Natural killer cell treated with Interleukin-12 subunit alpha and Interleukin-12 subunit beta and Interleukin-15 and Interleukin-18, amount 100 ng/mL, for 72 hours (primary cell): Measurements from ENCODE around the gene TNRC18. TPM values are rescaled to one million over a fixed set of nuclear protein-coding genes. Genes with fewer than 3 reads are reported as not detected.
"Not testable (repeated sequence)": the region's sequence is repeated elsewhere in the genome, so short reads cannot be mapped to it uniquely, and the experiment has no call there.

ENCODE experiments used
- ATAC-seq, 2 donors: fragments of 150-1000 bp; cut with Tn5 transposase in 1 of 2; sonication (Bioruptor Pico), chemical (Tn5 transposase) in 1 of 2; 2 replicates each; pipeline ENCODE4 v1.10.0; 2021
- DNase-seq: peaks from one replicate; pipeline ENCODE4 v3.0.0; 2022; ENCODE audit warnings: low spot score
- H3K27ac Mint-ChIP-seq, 2 donors: 1 replicate in 1 of 2; 2 replicates in 1 of 2; pipeline ENCODE4 v1.8.0; 2022; ENCODE audit warnings: mixed read lengths in 2 of 2, mild to moderate bottlenecking in 1 of 2, moderate library complexity in 1 of 2
- H3K27me3 Mint-ChIP-seq, 2 donors: 1 replicate in 1 of 2; 2 replicates in 1 of 2; pipeline ENCODE4 v1.8.0; 2022; ENCODE audit warnings: mixed read lengths in 2 of 2
- H3K36me3 Mint-ChIP-seq: one replicate; pipeline ENCODE4 v1.8.0; 2022; ENCODE audit warnings: mixed read lengths
- H3K4me1 Mint-ChIP-seq, 2 donors: 1 replicate in 1 of 2; 2 replicates in 1 of 2; pipeline ENCODE4 v1.8.0; 2022; ENCODE audit warnings: low read depth in 2 of 2, mixed read lengths in 2 of 2, mild to moderate bottlenecking in 1 of 2
- H3K4me3 Mint-ChIP-seq: one replicate; pipeline ENCODE4 v1.8.0; 2022; ENCODE audit warnings: mixed read lengths
- H3K9me3 Mint-ChIP-seq: 2 replicates; pipeline ENCODE4 v1.8.0; 2022; ENCODE audit warnings: mixed read lengths
- total RNA-seq, 2 donors: library from RNA; stranded (reverse); gene quantifications; one replicate each; pipeline ENCODE4 v1.2.3, GENCODE V29; 2022

TNRC18 gene
- total RNA-seq, 2 donors from 2014 or later: 81.2 to 87.6 TPM

DNA sequence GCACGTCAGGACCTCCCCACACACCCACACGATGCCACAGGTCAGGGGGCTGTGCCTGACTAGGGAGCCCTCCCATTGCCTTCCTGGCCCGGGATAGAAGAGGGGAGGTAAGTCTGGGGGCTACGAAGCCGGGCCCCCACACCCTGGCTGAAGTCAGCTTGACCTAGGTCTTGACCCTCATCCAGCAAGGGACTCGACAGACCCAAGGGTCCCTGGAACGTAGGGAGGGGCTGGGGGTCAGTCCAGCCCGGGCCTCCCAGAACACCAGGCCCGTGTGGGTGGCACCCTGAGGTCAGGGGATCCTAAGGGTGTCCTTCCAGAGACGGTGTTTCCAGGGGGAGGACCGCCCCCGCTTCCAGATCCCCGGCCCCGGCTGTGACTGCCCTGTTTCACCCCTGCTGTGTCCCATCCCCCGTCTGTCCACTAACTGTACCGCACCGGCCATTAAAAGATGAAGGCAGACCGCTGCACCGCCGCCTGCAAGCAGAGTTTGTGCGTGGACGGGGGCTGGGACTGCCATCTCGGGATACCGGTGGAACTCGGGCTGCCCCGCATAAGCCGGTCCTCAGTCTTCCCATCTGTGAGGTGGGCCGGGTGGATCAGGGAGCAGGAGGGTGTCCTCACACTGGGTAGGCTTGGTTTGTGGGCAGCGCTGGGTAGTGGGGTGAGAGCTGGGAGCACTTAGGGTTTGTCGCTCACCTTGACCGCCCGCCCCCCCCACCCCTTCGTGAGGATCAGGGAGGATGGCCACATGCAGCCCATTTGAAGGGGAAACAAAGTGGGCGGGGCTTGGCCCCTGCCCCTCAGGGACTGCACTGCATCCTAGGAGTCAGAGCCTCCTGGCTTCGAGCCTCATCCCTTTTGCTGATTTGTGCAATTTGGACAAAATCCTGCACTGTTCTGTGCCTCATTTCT, 119.8 kb downstream of the TNRC18 start:
- Mint-ChIP-seq H3K36me3 (peaks cover 7% of the 10 kb centered on the region), H3K4me3 (no peak overlapping the region), H3K9me3 (no peaks in the 10 kb centered on the region), H3K27me3 (no peaks in the 10 kb centered on the region), H3K4me1 (peaks cover 0 to 4% of the 10 kb centered on the region in 2 donors), H3K27ac (no peak overlapping the region)
- DNase-seq: no peak
- no peak for ATAC-seq

DNA sequence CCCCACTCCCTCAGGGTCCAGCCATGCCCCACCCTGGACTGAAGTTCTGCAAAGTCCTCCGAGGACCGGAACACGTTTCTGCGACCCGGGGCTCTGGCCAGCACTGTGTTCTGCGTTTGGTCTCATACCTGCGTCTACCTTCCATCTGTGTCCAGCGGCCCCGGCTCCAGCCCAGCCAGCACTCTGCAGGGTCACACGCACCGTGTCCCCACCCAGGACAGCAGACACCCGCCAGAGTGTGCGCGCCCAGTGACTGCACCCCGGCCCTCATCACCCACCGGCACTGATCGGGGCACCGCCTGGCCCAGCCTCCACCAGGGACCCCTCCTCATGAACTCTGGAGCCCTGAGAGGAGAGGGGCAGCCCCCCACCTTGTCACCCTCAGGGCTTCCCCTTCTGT, 120.6 kb downstream of the TNRC18 start:
- Mint-ChIP-seq H3K27ac (no peak overlapping the region), H3K36me3 (peaks cover under 1% of the 10 kb centered on the region), H3K27me3 (peaks cover 0 to 5% of the 10 kb centered on the region in 2 donors), H3K9me3 (no peaks in the 10 kb centered on the region), H3K4me3 (no peak overlapping the region), H3K4me1 (peaks cover 4% of the 10 kb centered on the region in 2 donors)
- no peak for ATAC-seq
- DNase-seq: no peak

DNA sequence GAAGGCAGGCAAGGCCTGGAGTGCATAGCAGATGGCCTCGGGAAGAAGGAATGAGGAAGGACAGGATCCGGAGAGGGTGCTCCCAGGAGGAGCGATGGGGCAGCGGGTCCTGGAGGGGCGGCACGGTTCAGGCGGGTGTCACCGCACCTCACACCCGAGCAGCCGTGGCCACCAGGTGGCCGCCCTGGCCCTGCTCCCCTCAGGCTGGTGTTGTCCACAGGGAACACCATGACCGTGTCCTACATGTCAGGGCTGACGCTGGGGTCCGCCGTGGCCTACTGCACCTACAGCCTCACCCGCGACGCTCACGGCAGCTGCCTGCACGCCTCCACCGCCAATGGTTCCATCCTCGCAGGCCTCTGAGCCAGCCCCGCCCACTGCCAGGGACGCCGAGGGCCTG, 121.1 kb downstream of the TNRC18 start:
- Mint-ChIP-seq H3K4me1 (peaks cover 4 to 5% of the 10 kb centered on the region in 2 donors), H3K9me3 (no peaks in the 10 kb centered on the region), H3K27ac (no peak overlapping the region), H3K4me3 (no peak overlapping the region), H3K27me3 (peaks cover 0 to 6% of the 10 kb centered on the region in 2 donors), H3K36me3 (no peaks in the 10 kb centered on the region)
- peak in 1 of 2 donors; percentile 23 for ATAC-seq
- DNase-seq: peak; percentile 22

DNA sequence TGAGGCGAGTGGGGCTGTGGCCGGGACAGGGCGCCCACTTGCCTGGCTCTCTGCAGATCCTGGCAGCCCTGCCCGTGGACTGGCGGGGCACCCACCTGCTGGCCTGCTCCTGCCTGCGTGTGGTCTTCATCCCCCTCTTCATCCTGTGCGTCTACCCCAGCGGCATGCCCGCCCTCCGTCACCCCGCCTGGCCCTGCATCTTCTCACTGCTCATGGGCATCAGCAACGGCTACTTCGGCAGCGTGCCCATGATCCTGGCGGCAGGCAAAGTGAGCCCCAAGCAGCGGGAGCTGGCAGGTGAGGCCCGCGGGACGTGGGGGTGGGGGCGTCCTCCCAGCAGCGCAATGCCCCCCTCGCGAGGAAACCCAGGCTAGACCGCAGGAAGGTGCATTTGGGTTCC, 123.3 kb downstream of the TNRC18 start:
- Mint-ChIP-seq H3K36me3 (no peaks in the 10 kb centered on the region), H3K4me3 (no peak overlapping the region), H3K9me3 (no peaks in the 10 kb centered on the region), H3K27ac (no peak overlapping the region), H3K4me1 (peaks cover 12 to 16% of the 10 kb centered on the region in 2 donors), H3K27me3 (peaks cover 0 to 6% of the 10 kb centered on the region in 2 donors)
- no peak for ATAC-seq
- DNase-seq: no peak

DNA sequence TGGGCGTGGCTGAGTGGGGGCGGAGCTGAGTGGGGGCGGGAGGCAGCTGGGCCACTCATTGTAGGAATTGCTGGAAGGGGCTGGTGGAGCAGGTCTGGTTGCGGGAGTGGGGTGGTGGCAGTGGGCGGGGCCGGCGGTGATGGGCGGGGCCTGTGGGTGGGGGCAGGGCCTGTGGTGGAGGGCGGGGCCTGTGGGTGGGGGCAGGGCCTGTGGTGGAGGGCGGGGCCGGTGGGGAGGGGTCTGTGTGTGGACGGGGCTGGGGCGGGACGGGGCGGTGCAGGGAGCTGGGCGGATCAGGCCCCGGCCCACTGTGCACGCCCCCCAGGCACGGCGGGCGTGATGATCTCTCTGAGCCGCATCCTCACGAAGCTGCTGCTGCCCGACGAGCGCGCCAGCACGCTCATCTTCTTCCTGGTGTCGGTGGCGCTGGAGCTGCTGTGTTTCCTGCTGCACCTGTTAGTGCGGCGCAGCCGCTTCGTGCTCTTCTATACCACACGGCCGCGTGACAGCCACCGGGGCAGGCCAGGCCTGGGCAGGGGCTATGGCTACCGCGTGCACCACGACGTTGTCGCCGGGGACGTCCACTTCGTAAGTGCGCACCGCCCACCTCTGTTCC, 126.9 kb downstream of the TNRC18 start:
- Mint-ChIP-seq H3K27me3 (peaks cover 0 to 6% of the 10 kb centered on the region in 2 donors), H3K9me3 (no peaks in the 10 kb centered on the region), H3K4me1 (peaks cover 12 to 16% of the 10 kb centered on the region in 2 donors), H3K27ac (peak overlapping the region in 1 of 2 donors; percentile 3), H3K36me3 (no peaks in the 10 kb centered on the region), H3K4me3 (peak overlapping the region; percentile 85)
- no peak for DNase-seq
- peak; percentile 86 to 88 for ATAC-seq

DNA sequence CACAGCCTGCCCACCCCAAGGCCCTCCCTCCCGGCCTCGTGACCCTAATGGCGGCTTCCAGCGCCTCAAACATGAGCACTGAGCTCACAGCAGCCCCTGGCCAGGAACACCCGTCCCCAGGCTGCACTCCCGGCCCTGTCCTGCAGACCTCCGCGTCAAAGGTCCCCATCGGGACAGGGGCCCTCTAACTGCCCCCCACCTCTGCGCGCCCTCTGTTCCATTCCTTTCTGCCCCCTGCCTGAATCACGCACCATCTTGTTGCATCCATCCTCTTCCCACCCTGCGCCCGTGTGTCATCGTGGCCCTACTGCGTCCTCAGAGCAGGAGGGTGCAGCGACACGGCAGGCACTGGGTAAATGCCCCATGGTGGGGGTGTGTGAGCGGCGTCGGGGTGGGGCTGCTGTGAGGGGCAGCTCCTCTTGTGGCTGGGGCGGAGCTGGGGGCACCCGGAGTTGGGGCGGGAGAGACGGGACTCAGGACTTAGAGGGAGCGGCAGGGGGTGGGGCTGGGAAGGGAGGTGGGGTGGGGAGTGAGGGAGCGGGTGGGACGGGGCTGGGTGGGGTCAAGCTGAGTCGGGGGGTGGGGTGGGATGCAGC, 127.5 kb downstream of the TNRC18 start:
- DNase-seq: peak; percentile 58
- Mint-ChIP-seq H3K9me3 (no peaks in the 10 kb centered on the region), H3K27ac (no peak overlapping the region)

DNA sequence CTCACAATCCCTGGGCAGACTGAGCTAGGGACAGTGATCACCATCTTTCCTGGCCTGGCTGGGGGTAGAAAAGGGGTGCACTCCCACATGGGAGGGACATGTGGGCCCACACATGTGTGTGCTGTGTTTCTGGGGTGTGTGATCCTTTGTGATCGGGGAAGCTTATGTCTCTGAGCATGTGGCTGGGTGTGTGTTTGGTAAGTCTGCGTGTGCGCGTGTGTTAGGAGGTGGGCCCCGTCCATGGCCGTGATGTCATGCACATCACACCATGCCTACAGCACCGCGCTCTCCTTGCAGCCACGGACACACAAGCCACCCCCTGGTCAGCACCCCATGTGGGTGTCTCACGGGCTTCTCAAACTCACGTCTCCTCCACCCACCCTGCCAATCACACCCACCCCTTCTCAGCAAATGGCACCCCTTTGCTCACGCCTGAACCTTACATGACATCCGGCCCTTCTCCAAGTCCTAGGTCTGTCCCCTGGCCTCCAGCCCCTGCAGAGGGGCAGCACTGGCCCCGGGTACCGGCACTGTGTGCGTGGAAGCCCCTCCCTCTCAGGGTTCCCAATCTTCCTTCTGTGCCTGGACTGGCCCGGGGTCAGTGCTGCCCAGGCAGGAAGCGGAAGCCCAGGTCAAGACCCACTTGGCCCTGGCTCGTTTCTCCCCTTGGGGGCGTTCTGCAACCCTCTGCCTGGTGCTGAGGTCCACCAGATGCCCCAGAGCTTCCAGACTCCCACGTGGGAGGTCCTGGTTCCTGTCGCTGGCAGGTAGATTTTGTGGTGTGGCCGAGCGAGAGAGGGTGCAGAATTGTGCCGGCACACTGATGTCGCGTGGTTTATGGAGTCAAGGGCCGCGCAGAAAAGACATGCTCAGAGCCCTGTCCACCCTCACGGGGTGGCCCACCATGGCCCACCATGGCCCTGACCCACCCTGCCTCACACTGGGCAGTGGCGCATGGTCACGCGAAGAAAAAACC, 128.3 kb downstream of the TNRC18 start:
- no peak for DNase-seq
- peak overlapping the region; percentile 53 for H3K4me3 Mint-ChIP-seq
- peaks cover 12 to 16% of the 10 kb centered on the region in 2 donors for H3K4me1 Mint-ChIP-seq
- H3K36me3 Mint-ChIP-seq: no peaks in the 10 kb centered on the region
- H3K27me3 Mint-ChIP-seq: peaks cover 0 to 6% of the 10 kb centered on the region in 2 donors
- no peak for ATAC-seq
- no peak overlapping the region for H3K27ac Mint-ChIP-seq
- H3K9me3 Mint-ChIP-seq: no peaks in the 10 kb centered on the region

More for the DNA sequence above, 127.5 kb downstream of the TNRC18 start:
- H3K4me3 Mint-ChIP-seq: peak overlapping the region; percentile 53
- no peaks in the 10 kb centered on the region for H3K36me3 Mint-ChIP-seq
- H3K4me1 Mint-ChIP-seq: peaks cover 12 to 16% of the 10 kb centered on the region in 2 donors
- H3K27me3 Mint-ChIP-seq: peaks cover 0 to 6% of the 10 kb centered on the region in 2 donors
- no peak for ATAC-seq

DNA sequence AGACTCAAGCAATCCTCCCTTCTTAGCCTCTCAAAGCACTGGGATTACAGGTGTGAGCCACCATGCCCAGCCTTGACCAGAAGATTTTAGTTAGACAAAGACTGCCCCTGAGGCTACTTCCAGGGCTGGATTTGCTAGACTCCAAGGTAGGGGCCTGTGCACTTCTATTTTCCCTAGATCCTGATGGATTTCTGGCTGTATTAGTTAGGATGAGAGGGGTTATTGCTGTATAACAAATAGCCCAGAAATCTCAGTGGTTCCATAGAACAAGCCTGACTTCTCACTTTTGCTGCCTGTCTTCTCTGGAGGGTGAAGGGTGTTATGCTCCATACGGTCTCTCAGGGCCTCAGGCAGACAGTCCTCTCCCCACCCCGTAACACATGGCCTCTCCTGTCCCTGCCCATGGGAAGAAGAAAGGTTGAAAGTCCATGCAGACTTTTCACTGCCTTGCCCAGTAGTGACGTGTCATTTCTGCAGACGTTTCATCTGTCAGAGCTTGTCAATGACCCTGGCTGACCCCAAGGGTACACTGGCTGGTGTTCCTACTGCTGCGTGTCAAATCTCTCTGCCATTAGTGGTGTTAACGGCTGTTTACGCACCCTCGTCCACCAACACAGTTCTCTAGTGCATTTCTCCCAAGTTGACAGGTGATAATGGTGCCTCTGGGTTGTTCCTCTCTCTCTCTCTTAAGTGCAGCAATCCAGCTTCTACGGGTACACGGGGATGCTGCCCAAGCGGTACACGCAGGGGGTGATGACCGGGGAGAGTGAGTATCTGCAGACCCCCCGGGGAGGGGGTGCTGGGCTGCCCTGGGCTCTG, 129.3 kb downstream of the TNRC18 start:
- Mint-ChIP-seq H3K4me1 (peaks cover 12 to 16% of the 10 kb centered on the region in 2 donors), H3K27me3 (peaks cover 0 to 6% of the 10 kb centered on the region in 2 donors), H3K27ac (no peak overlapping the region), H3K9me3 (no peaks in the 10 kb centered on the region), H3K36me3 (no peaks in the 10 kb centered on the region), H3K4me3 (no peak overlapping the region)
- no peak for ATAC-seq
- DNase-seq: no peak

DNA sequence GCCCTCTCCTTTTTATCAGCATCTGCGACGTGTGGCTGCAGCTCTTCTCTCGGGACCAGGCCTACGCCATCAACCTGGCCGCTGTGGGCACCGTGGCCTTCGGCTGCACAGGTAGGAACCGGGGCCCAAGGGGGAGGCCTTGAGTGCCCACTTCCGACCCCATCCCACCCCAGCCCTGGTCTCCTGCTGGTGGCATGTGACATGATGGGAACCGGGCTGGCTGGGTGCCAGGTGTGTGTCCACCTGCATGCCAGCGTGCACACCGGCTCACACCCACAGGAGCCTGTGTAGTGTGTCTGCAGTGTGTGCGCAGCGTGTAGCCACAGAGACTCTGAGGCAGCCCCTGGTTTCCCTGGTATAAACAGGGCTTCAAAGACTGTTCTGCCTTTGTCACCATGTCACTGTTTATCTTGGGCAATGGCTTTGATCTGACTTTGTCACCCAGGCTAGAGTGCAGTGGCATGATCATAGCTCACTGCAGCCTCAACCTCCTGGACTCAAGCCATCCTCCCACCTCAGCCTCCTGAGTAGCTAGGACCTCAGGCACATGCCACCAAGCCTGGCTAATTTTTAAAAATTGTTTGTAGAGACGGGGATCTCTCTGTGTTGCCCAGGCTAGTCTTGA, 131.8 kb downstream of the TNRC18 start:
- H3K9me3 Mint-ChIP-seq, H3K4me3 Mint-ChIP-seq, DNase-seq, H3K27ac Mint-ChIP-seq, H3K4me1 Mint-ChIP-seq, H3K36me3 Mint-ChIP-seq, H3K27me3 Mint-ChIP-seq: not testable (repeated sequence)
- ATAC-seq: peak in 1 of 2 donors; percentile 2

DNA sequence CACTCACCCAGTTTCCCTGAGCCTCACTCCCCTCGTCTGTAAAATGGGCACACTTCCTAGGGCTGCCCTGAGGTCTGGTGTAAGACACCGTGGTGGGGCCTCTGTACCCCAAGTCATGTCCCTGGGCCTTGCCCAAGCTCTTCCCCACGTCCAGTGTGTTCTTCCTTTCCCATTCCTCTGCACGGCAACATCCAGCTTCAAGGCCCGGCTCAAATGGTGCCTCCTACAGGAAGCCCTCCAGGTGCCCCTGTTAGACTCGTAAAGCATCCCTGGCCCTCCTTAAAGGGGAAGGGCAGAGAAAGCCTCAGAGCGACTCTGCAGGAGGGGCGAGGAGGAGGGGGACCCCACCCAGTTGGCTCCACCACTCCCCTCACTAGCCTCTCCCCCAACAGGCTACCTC, 132.3 kb downstream of the TNRC18 start:
- Mint-ChIP-seq H3K9me3 (no peaks in the 10 kb centered on the region), H3K27me3 (no peaks in the 10 kb centered on the region), H3K36me3 (no peaks in the 10 kb centered on the region), H3K27ac (no peak overlapping the region), H3K4me3 (no peak overlapping the region), H3K4me1 (peaks cover 0 to 4% of the 10 kb centered on the region in 2 donors)
- DNase-seq (no peak), ATAC-seq (peak in 1 of 2 donors; percentile 13)

DNA sequence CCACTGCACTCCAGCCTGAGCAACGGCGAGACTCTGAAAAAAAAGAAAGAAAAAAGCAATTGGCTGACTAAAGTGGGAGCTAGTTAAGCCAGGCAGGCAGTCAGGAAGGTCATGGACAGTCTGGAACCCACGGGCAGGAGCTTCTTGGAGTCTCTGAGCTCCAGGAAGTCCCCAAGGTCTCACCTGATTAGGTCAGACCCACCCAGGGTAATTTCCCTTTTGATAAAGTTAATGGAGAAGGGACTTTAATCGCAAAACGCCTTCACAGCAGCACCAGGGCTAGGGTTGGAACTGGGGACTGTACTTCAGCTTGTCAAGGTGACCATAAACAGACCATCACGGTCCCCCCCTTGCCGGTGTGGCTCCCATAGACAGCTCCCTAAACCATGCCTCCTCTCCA, 134.3 kb downstream of the TNRC18 start:
- Mint-ChIP-seq H3K36me3 (no peaks in the 10 kb centered on the region), H3K27ac (no peak overlapping the region), H3K4me3 (no peak overlapping the region), H3K9me3 (no peaks in the 10 kb centered on the region), H3K27me3 (peaks cover 0 to 3% of the 10 kb centered on the region in 2 donors), H3K4me1 (no peaks in the 10 kb centered on the region)
- ATAC-seq (no peak), DNase-seq (no peak)

DNA sequence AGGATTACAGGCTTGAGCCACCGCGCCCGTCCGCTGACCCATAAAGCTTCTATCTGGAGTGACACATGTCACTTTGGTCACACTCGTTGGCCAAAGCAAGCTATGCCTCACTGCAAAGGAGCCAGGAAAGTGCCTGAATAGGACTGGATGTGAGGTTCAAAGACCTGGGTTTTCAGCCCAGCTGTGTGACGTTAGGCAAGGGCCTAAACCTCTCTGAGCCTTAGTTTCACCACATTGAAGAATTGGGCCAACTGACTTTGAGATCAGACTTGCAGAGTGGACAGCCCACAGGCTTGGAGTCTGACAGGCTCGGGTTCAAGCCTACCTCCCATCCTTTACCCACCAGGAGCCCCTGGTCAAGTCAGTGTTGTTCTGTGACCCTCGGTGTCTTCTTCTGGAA, 135.1 kb downstream of the TNRC18 start:
- ATAC-seq, H3K4me3 Mint-ChIP-seq, H3K4me1 Mint-ChIP-seq, H3K27me3 Mint-ChIP-seq, DNase-seq, H3K36me3 Mint-ChIP-seq, H3K27ac Mint-ChIP-seq, H3K9me3 Mint-ChIP-seq: not testable (repeated sequence)
